Measurements from ENCODE around the gene PACSIN1.

The PACSIN1 gene

DNA sequence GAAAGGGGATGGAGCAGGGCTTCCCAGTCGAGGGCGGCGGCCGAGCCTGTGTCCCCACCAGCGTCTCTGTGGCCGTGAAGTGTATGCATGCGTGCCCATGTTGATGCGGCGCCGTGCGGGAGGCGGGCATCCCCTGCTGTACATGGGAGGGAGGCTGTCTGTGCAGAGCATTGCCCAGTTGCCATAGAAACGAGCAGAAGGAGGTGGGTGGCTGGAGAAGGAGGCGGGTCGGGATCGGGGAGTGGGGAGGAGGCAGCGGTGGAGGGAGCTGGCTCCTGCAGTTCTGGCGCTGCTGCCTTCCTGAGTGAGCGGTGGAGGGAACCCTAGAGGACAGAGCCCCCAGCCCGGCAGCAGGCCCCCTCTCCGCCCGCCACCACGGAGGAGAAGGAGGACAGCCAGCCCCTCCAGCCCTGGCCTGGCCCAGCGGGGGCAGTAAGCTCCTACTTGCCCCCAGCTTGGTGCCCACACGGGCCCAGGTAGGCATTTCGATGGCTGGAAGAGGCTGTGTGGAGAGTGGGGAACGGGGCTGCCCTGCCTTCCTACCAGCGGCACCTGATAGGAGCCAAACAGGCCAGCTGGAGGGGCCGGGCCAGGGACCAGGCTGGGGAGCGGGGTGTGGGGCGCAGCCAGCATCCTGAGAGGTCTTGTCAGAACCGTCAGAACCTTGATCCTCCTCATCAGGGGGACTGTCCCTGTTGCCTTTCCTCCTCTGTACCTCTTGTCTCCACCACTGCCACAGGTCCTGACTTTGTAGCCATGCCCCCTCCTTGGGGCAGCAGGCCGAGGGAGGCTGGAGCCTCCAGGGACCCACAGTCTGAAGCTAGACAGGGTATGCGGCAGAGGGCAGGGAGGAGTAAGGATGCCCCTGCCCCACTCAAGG lies 49.0 kb downstream of the PACSIN1 start:
- peak; percentile 92 for DNase-seq (ENCODE audit: low spot score)

DNA sequence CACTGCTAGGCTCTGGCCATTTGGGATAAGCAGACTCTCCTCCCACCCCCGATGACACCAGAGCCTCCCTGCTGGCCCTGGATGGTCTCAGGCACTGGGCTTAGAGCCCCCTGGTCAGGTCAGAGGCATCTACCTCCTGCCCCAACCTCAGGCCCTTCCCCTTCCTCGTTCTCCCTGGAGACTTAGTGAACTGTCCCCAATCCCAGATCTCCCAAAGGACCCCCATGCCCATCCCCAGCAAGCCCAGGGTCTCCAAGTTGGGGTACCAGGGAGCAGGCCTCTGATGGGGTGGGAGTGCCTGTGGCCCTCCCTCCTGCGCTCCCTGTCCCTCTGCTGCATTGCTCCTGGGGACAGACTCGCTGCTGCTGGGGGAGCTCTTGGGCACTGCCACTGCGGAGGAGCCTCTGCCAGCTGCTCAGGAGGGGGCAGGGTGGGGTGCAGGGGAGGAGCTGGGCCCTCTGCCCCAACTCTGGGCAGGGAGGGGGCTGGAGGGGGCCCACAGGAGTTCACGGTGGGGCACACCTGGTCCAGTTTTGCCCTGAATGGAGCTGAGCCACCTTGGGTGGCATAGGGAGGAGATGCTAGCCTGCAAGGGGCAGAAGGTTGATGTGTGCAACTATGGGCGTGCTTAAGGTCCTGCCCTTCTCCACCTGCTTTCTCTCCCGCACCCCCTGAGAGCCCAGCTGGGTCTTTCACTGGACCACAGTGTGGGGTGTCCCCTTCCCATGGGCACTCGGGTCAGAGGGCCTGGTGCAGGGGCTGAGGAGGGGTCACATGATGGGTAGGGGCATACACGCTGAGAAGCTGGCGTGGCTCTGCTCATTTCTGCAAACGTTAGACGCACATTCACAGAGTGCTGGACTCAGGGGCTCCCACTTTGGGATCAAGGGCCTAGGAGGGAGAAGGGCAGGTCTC lies 49.9 kb downstream of the PACSIN1 start:
- DNase-seq (ENCODE audit: low spot score): no peak

DNA sequence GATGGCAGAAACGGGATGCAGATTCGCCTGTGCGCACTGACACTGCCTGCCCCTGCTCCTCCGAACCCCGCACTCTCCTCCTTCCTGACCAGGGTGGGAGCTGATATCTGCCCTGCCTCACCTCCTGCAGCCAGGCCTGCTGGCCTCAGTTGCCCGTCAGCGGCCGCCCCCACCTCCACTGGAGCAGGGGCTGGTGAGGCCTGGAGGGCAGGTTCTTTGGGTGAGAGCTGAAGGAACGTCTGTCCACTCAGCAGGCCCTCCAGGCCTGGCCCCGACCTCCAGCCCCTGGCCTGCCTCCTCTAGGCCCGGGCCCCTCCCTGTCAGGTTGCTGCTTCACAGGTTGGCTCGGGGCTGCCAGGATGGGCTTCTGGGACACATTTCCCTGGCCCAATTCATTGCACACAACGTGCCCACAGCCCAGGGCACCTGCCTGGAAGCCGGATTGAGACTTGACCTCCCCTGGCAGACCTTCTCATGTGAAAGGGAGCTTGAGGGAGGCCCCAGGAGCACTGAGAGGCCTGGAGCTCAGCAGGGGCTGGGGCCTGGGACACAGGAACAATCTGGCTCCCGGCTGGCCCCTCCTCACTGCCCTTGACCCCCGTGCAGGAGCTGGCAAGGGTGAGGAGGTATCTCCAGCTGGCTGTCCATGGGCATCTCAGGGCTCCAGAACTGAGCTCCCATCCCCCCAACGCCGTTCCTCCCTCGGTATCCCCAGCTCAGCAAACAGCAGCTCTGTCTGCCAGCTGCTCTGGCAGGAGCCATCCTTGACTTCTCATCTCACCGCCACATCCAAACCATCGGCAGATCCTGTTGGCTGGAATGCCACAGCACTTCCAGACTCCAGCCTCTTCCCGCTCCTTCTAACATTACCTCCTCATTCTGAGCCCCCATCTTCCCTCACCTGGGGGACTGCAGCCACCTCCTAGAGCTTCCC lies 50.8 kb downstream of the PACSIN1 start:
- DNase-seq (ENCODE audit: low spot score): no peak

DNA sequence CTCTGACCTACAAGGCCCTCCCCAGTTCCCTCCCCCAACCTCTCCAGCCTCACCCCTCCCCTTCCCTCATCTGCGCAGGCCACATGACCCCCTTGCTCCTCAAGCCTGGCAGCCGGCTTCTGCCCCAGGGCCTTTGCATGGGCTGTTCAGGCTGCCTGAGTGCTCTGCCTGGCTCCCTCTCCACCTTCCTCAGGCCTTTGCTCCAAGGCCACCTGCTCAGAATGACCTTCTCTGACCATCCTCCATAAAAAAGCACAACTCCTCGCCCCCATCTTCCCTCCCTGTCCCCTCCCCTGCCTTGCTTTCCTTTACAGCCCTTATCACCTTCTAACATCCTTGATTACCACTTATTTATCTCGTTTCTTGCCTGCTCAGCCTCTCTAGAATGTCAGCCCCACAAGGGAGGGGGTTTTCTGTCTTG lies 51.6 kb downstream of the PACSIN1 start:
- DNase-seq (ENCODE audit: low spot score): no peak

DNA sequence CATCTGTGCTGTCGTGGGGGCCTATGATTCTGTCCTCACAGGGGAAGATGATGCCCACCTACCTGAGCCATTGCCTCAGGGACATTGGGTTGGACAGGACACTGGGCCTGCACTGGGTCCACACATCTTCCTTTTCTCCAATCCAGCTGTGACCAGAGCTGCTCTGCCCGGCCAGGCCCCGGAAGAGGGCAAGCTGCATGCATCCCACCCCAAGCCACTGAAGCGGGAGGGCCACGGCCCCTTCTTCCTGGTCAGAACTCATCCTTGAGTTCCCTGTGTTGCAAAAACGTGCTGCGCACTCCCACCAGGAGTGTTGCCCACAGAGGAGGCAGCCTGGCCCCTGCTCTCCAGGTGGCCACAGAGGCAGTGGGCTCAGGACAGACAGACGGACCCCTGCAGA lies 52.1 kb downstream of the PACSIN1 start:
- DNase-seq (ENCODE audit: low spot score): no peak

DNA sequence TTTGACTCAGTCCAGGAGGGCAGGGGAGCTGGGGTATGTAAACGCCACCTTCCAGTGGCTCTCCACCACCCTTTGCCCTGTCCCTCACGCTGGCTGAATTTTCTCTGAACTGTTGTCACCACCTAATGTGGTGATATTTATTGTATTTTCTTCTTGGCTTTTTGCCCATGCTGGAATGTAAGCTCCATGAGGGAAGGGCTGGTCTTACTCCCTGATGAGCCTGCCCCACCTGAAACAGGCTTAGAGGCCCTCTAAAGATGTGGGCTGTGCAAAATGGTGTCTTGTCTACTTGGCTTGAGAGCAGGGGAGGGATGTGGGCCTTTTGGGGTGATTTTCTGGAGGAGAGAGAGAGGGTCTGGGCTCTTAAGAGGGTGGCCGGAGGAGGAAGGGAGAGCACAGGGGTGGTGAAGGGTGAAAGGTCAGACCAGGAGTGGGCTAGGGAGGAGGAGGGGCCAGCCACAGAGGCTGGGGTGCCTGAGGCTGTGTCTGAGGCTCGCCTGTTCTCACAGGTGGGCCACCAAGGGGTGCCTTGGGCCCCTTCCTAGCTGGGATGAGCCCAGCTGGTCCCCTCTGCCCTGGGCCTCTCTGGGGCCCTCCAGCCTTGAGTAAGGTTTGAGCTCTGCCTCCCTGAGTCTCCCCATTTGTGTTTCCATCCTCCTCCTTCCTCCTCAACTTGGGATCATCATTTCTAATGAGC lies 52.9 kb downstream of the PACSIN1 start:
- DNase-seq (ENCODE audit: low spot score): no peak

DNA sequence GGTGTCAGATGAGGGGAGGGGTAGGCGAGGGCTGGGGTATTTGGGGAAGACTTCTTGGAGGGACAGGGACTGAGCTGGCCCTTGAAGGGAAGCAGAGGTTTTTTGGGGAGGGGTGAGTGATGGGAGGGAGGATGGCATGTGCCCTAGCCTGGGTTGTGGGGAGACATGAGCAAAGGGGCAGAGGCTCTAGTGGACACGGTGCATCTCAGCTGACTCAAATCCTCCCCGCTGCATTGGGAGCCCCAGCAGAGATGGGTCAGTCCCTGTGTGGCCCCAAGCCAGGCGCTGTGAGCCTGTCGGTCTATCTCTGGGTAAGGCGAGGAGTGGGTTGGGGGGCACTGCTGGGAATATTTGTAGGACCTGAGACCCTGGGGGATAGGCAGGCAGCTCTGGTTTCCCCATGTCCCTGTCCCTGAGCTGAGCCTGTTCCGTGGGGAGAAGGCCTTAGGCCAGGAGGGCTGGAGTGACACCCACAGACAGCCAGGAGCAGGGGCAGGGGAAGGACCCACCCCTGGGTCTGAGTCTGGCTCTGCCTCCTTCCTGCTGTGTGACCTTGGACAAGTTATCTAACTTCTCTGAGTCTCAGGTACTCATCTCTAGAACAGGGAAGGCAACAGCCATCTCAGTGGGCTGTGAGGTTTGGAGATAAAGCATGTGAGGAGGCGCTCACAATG lies 54.2 kb downstream of the PACSIN1 start:
- no peak for DNase-seq (ENCODE audit: low spot score)

DNA sequence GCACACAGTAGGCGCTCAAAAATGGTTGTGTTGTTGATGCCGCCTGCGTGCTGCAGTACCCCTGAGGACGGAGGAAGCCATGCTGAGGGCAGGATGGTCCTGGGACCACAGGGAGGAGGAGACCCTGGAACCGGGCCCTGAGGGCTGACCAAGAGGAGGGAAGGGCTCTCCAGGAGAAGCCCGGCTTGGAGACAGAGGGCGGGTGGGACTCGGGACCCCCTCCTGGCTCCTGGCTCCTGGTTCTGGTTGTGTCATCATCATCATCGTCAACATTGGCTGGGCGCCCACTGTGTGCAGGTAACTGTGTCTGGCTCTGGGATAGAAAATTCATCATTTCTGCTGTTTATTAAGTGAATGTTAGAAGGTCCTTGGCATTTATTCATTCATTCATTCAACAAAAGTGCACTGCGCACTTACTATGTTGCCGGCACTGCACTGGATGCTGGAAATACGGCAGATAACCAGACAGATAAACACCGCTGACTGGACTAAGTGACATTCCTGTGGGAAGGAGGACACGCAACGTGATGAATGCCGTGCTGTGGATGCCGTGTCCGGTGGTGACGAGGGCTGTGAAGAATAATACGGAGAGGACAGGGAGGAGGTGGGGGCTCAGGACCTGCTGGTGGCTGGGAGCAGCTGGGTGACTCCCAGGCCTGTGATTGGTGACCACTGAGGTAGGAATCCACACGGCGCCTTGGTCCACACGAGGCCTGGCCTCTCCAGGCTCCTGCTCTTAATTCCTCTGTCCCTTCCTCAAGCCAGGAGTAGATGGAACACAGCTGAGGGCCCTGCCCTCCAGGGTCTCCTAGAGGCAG lies 55.0 kb downstream of the PACSIN1 start:
- DNase-seq (ENCODE audit: low spot score): no peak

DNA sequence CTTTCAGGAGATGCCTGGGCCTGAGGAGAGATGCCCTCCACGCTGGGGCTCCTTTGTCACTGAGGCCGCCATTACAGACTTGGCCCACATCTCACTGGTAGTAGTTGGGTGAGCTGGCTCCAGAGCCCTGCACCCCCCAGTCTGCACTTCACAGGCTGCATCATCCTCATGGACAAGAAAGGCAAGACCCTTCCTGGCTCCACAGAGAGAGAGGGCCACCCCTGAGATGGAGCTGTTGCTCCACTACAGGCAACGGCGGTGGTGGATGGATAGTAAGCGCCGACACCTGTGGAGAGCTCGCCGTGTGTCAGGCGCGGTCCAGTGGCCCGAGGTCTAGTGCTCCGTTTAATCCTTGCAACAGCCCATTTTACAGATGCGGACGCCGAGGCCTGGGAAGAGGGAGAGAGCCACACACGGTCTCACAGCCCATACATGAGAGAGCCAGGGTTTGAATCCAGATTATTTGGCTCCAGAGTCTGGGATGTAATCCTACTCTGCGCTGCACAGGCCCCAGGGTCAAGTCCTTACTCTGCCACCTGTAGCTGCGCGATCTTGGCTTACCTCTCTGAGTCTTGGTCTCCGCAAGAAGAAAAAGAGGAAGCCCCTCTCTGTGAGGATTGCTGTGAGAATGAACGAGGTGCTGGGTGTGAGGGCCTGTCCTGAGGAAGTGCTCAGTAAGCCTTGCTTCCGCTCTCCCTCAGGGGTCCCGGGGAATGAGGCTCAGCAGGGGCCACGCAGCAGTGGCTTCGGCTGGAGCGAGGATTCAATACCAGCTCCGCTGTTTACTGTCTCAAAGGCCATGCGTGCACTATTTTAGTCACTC lies 55.8 kb downstream of the PACSIN1 start:
- DNase-seq (ENCODE audit: low spot score): no peak

DNA sequence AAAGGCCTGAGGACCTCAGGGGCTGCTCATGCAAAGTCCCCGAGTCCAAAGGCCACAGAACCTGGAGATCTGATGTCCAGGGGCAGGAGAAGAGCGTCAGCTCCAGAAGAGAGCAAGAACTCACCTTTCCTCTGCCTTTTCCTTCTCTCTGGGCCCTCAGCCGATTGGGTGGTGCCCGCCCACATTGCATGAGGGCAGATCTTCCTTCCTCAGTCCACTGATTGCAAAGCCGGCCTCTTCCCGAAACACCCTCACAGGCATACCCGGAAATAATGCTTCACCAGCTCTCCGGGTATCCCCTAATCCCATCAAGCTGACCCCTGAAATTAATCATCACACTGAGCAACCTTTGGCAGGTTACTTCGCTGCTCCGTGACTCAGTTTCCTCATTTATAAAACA lies 56.9 kb downstream of the PACSIN1 start:
- DNase-seq (ENCODE audit: low spot score): no peak

DNA sequence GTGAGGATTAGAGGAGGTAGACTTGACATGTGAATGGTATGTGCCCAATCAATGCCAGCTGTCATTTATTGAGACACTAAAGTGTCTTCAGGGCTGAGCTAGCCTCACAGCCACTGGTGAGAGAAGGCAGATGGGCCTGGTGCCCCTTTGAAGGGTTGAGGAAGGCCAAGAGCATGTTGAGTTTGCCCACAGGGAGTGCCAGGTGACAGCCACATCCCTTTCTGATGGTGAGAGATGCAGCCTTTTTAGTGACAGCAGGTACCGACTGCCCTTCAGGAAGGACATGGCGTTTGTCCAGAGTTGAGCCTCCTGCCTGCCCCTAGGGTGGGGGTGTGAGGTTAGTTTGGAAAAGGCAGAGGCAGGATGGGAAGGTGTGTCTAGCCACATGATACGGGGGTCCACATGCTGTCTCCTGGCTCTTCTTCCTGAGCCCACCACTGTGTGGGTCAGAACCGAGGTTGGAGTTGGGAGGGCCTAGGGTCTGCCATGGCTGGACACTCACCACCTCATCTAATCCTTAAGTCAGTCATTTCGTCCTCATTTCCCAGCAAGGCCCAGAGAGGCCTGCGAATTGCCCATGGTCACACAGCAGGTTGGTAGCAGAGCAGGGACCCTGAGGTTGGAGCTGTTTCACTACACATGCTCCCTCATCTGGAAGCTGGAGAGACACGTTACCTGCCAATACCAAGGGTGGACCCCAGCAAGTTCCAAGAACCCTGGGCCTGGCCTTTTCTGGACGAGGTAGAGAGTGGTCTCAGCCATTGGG lies 57.7 kb downstream of the PACSIN1 start:
- peak; percentile 52 for DNase-seq (ENCODE audit: low spot score)

DNA sequence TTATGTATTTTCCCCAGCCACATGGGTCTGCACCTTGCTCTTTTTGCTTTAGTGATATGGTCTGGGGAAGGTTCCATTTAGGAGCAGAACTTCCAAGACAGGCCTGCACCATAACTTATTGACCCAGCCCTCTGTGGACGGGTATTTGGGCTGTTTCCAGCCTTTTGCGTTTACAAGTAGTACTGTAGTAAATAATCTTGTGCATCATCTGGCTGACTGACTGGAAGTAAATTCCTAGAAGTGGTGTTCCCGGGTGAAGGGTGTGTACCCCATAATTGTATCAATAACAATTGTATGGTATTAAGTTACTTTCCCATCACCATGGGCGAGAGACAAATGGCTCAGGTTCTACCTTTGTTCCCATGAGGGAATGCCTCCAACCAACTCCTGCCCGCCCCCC lies 58.6 kb downstream of the PACSIN1 start:
- no peak for DNase-seq (ENCODE audit: low spot score)

DNA sequence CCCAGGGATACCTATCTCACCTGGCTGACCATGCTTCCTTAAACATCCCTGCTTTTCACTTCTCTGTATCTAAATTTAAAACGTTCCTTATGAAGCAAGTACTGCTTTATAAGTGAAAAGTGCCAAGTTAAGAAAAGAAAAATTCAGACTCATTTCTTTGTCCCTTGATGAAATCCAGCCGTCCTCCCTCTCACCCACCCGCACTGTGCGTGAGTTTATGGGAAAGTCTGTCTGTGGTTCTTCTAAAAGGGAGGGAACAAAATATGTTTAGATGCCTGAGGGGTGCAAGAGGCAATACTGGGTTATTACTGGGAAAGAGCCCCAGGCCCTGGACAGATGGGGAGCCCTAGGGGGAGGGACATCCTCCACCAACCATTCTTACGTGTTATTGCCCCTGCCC lies 59.1 kb downstream of the PACSIN1 start:
- DNase-seq (ENCODE audit: low spot score): no peak

DNA sequence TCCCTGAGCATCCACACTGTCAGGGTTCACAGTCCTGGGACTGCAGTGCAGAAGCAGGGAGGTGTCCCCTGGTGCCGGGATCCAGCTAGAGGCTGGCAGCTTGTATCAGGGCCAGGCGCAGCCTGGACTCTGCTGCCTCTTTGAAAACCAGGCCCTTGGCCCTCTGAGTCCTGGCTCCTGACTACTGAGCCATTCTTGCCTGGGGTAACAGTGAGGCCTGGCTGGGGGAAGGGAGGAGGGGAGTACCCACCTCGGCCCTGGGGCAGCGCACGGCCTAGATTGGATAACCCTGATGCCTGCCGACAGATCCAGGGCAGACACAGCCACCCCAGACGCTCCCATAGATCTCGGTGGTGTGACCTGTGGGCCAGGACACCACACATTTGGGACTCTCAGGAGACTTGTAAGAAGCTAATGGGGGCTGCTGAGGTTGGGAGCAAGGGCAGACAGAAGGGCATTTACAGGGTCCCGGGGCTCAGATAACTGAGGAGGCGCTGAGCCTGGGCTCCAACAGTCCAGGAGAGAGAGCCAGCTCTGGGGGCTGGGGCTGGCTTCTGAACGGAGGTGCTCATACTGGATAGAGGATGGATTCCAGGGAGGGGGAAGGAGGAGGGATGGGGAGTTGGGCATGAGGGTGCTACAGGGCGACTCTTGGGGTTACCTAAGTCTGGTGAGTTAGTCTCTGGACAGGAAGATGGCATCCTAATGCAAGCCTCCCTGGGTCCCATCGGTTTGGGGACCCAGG lies 59.7 kb downstream of the PACSIN1 start:
- DNase-seq (ENCODE audit: low spot score): peak; percentile 61

DNA sequence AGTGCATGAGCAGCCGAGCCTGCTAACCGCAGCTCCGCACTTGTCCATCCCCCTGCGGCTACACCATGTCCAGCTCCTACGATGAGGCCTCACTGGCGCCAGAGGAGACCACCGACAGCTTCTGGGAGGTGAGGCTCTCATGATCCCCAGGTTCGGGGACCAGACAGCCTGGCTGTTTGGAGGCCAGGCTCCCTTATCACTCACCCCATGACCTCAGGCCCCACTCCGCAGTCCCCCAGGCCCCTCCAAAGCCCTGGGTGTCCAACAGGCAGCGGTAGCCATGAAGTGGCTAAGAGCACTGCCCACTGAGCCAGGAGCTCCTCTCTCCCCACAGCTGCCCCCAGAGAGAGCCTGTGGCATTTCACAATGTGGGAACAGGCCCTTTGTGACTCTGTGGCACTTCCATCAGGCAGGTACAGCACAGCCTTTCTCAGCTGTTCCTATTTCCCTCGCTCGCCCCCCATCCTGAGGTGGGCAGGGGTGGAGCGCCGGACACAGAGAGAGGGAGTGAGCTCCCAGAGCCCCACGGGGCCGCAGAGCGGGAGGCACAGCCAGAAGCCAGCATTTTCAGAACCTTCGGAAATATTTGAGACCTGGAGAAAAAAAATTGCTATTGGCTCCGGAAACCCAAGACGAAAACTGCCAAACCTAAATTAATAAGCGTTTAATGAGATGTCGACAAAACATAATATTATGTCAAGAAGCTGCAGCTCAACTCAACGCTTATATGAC lies 60.5 kb downstream of the PACSIN1 start:
- no peak for DNase-seq (ENCODE audit: low spot score)

DNA sequence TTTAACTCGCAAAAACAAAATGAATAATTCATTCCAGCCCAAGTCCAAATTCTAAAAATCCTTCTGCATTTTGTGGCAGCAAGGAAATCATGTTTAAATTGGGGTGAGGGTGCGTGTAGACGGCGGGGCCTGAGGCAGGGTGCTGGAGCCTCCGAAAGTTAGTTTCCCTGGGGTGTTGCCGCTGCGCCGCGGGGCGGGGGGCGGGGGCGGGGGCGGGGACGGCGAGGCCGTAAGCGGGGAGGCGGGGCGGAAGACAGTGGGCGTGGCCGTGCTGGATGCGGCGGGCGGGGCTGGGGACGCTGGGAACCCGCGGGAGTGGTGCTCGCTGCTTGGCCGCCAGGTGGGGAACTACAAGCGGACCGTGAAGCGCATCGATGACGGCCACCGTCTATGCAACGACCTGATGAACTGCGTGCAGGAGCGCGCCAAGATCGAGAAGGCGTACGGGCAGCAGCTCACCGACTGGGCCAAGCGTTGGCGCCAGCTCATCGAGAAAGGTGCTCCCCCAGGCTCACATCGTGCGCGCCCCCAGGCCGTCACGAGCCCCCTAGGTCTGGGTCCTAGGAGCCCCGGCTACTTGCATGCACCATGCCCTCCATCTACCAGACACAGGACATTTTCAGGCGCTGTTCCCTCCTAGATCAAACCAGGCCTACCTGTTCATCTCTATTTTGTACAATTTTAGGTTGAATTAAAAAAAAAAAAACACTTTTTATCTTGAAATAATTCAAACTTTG lies 61.3 kb downstream of the PACSIN1 start:
- DNase-seq (ENCODE audit: low spot score): peak; percentile 92

Measured in cerebellar cortex (tissue), 1 donor.